ENCODE measurements around the gene TMEM8B. TPM values are rescaled to one million over a fixed set of nuclear protein-coding genes. Genes with fewer than 3 reads are reported as not detected.

TMEM8B gene
- total RNA-seq, 1 experiment from 2014 or later = 9.3 TPM

- peak overlapping the region; percentile 52 for H3K4me2 ChIP-seq (ENCODE audit: insufficient read depth, insufficient read length, low read length)
- no peak overlapping the region for H2AFZ ChIP-seq (ENCODE audit: low read length)
- Mint-ChIP-seq H3K27ac (no peak overlapping the region), H3K36me3 (ENCODE audit: insufficient read depth in 1 of 3, low read depth in 3 of 3) (no peaks in the 10 kb centered on the region; a peak in 1 of 7 replicates), H3K27me3 (ENCODE audit: low read depth) (peaks cover 4% of the 10 kb centered on the region), H3K9me3 (no peaks in the 10 kb centered on the region), H3K4me3 (peak overlapping the region; percentile 53 to 67; a peak in 4 of 5 replicates), H3K4me1 (peaks cover 17 to 22% of the 10 kb centered on the region in 2 experiments)
- no peaks in the 10 kb centered on the region for H3K4me1 ChIP-seq (ENCODE audit: insufficient read depth, low read length)
- no peak overlapping the region for H2BK20ac ChIP-seq (ENCODE audit: low read depth, low read length, poor library complexity, severe bottlenecking)
- H3K79me1 ChIP-seq (ENCODE audit: insufficient read depth, low read depth, low read length, poor library complexity, severe bottlenecking) = no peaks in the 10 kb centered on the region
- no peak overlapping the region for H3K9ac ChIP-seq (ENCODE audit: extremely low read depth, insufficient read length, low read length)
- no peak overlapping the region for H3K23ac ChIP-seq (ENCODE audit: insufficient read length, low read depth, low read length)
- no peak overlapping the region for H3K27ac ChIP-seq (ENCODE audit: insufficient read length, low read depth, low read length)
- no peak overlapping the region for H2AK5ac ChIP-seq (ENCODE audit: insufficient read length, low read length)
- H3T11ph ChIP-seq (ENCODE audit: low read length) = no peak overlapping the region
- no peak for TF ChIP-seq CTCF (conservative IDR thresholded peaks at IDR 0.05)
- H3K23me2 ChIP-seq (ENCODE audit: insufficient read length, low read depth, low read length, poor library complexity, severe bottlenecking) = peaks cover 3% of the 10 kb centered on the region
- H4K91ac ChIP-seq (ENCODE audit: insufficient read length, low read depth, low read length) = no peak overlapping the region
- no peak overlapping the region for H2BK12ac ChIP-seq (ENCODE audit: insufficient read length, low read depth, low read length)
- DNase-seq = no peak
- H2BK5ac ChIP-seq (ENCODE audit: insufficient read length, low read length) = no peak overlapping the region
- WGBS (ENCODE audit: extremely low coverage, insufficient read length, low lambda C conversion rate) = no CpG with 5 or more reads among the region's 34 CpGs
- H3K9me3 ChIP-seq (ENCODE audit: control insufficient read depth, low read depth, low read length) = no peaks in the 10 kb centered on the region
- no peaks in the 10 kb centered on the region for H3K79me2 ChIP-seq (ENCODE audit: insufficient read depth, low read length)
- no peaks in the 10 kb centered on the region for H3K27me3 ChIP-seq (ENCODE audit: insufficient read depth, low read length)
- H3K14ac ChIP-seq (ENCODE audit: insufficient read depth, low read length) = no peak overlapping the region
- no peak overlapping the region for H2BK15ac ChIP-seq (ENCODE audit: low read depth, low read length)
- no peak overlapping the region for H3K18ac ChIP-seq (ENCODE audit: insufficient read length, low read depth, low read length)
- no peak overlapping the region for H4K5ac ChIP-seq (ENCODE audit: insufficient read length, low read depth, low read length)
- H2BK120ac ChIP-seq (ENCODE audit: low read depth, low read length, poor library complexity, severe bottlenecking) = no peak overlapping the region
- no peak overlapping the region for H4K8ac ChIP-seq (replicated peaks; ENCODE audit: insufficient read length, low read depth, low read length)
- no peaks in the 10 kb centered on the region for H4K20me1 ChIP-seq (ENCODE audit: control insufficient read depth, insufficient read depth, insufficient read length)
- no peak overlapping the region for H3K56ac ChIP-seq (ENCODE audit: insufficient read length, low read depth, low read length)
- no peak overlapping the region for H3K4ac ChIP-seq (ENCODE audit: low read depth, low read length)
Observed at GRCh38 chr9:35792024-35792813, 36.8 kb upstream of the TMEM8B start.
